Duodenal mucosa (tissue), 2 donors: ENCODE data around the gene TMEM247.

Source experiments
- H3K27ac ChIP-seq: one replicate; pipeline ENCODE4 v1.7.0; 2013; ENCODE audit warnings: low read depth, low read length
- H3K27me3 ChIP-seq, 2 donors: one replicate each; pipeline ENCODE4 v1.7.0; 2013; ENCODE audit warnings: low read length in 2 of 2, control low read depth in 1 of 2; ENCODE audit not compliant: insufficient read depth in 2 of 2, control insufficient read depth in 1 of 2
- H3K36me3 ChIP-seq, 2 donors: one replicate each; pipeline ENCODE4 v1.7.0; 2013; ENCODE audit warnings: low read length in 2 of 2, control low read depth in 1 of 2; ENCODE audit not compliant: insufficient read depth in 2 of 2, control insufficient read depth in 1 of 2
- H3K4me1 ChIP-seq, 2 donors: one replicate each; pipeline ENCODE4 v1.7.0; 2013; ENCODE audit warnings: low read length in 2 of 2, control low read depth in 1 of 2; ENCODE audit not compliant: insufficient read depth in 2 of 2, control insufficient read depth in 1 of 2
- H3K4me3 ChIP-seq, 2 donors: one replicate each; pipeline ENCODE4 v1.7.0; 2013; ENCODE audit warnings: low read length in 2 of 2, low read depth in 1 of 2
- H3K9ac ChIP-seq, 2 donors: one replicate each; pipeline ENCODE4 v1.7.0; 2013; ENCODE audit warnings: low read length in 2 of 2, low read depth in 1 of 2
- H3K9me3 ChIP-seq, 2 donors: one replicate each; pipeline ENCODE4 v1.7.0; 2013; ENCODE audit warnings: low read length in 2 of 2, control low read depth in 1 of 2; ENCODE audit not compliant: control insufficient read depth in 1 of 2

Gene TMEM247

DNA sequence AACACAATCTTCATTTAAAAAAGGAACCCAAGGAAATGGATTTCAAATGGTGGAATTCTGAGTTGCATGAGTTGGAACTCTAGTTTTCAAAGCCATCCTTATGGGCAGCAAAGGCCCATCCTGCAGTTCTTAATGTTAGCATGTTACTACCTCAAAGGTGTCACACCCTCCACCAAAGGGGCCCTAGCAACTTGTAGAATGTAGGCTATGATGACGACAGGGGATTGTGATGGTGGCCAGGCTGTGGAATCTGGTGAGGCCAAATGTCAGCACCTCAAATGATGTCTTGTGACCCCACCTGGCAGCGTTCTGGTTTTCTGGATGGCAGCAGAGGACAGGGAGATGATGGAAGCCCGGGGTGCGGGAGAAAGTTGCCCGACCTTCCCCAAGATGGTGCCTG, at the start of gene TMEM247:
Gene TMEM247, plus strand, starts transcription at position 301 of the 400 bp plus-strand sequence.
- Histone ChIP-seq H3K4me1 (peaks cover 0 to 4% of the 10 kb centered on the region in 2 donors), H3K9ac (no peak within 1 kb of the TSS), H3K9me3 (no peaks in the 10 kb centered on the region), H3K27ac (no peak within 1 kb of the TSS), H3K36me3 (no peaks in the 10 kb centered on the region), H3K4me3 (no peak within 1 kb of the TSS), H3K27me3 (no peaks in the 10 kb centered on the region)

DNA sequence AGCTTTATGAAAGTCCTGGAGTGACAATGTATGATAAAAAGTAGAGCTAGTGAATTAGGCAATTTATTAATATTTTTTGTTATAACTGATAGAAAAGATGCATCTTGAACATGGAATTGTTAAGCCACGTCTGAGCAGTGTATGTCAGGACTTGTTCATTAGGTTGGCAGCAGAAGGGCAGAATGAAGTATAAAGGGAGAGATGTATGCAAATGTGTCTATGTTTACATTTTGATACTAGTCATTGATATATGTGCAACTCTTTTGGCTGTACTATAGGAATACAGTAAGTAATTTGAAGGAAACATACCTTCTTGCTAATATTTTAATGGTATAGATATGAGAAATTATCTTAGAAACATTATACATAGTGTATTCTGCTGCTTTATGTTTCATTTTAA, 49.0 kb upstream of the TMEM247 start:
- no peak overlapping the region for H3K9ac ChIP-seq
- H3K27me3 ChIP-seq = no peaks in the 10 kb centered on the region
- H3K4me3 ChIP-seq = no peak overlapping the region
- H3K9me3 ChIP-seq = no peaks in the 10 kb centered on the region
- no peak overlapping the region for H3K27ac ChIP-seq
- H3K4me1 ChIP-seq = peaks cover 0 to 6% of the 10 kb centered on the region in 2 donors
- H3K36me3 ChIP-seq = no peaks in the 10 kb centered on the region

DNA sequence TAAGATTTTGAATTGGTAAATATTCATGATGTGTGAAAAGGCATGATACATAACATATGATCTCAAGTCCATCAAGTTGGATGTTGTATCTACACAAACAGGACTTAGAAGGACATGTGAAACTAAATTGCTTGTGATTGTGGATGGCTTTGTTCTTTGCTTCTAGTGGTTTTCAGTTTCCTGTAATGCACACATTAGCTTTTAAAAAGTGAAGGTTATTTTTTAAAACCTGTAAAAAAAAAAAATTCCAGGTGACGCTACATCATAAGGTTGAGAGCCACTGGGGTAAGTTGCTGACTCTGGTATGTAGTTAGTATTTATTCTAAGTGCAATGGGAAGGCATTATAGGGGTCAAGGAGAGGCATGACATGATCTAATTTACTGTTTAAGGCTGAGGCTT, 48.4 kb upstream of the TMEM247 start:
- Histone ChIP-seq H3K4me1 (peaks cover 0 to 12% of the 10 kb centered on the region in 2 donors), H3K9me3 (no peaks in the 10 kb centered on the region)

DNA sequence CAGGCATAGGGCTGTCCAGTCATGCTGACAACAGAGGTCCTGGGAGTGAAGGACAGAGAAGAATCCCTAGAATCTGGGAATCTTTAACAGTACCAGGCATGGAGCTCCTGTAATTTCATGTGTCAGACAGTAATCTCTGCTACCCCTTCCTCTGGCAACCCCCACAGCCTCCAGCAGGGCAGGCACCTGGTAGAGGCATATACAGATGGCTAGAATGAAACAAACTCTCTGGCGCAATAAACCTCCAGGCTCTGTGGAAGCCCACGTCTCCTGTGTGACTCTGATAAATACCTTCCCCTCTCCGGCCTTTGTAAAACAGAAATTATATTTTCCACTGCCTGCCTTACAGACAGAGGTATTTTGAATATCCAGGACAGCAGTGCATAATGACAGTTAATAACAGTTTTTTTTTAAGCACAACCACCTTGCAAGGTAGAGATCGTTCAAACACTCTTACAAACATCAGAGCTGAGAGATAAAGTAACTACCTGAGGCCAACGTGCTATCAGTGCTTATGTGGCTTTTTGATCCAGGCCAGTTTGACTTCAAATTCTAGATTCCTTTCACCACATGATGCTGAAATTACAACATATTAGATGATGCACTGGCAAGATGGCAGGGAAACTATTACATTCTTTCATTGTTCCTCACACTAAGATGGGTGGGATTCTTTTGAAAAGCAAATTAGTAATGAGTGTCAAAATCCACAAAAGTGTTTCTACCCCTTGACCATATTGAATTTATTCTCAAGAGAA, 47.7 kb upstream of the TMEM247 start:
- Histone ChIP-seq H3K27me3 (no peaks in the 10 kb centered on the region), H3K27ac (no peak overlapping the region), H3K36me3 (no peaks in the 10 kb centered on the region), H3K9me3 (no peaks in the 10 kb centered on the region), H3K4me3 (no peak overlapping the region), H3K4me1 (peaks cover 0 to 14% of the 10 kb centered on the region in 2 donors), H3K9ac (no peak overlapping the region)

More for the DNA sequence above, 48.4 kb upstream of the TMEM247 start:
- H3K27me3 ChIP-seq = no peaks in the 10 kb centered on the region
- H3K27ac ChIP-seq = no peak overlapping the region
- H3K36me3 ChIP-seq = no peaks in the 10 kb centered on the region
- no peak overlapping the region for H3K9ac ChIP-seq
- no peak overlapping the region for H3K4me3 ChIP-seq

DNA sequence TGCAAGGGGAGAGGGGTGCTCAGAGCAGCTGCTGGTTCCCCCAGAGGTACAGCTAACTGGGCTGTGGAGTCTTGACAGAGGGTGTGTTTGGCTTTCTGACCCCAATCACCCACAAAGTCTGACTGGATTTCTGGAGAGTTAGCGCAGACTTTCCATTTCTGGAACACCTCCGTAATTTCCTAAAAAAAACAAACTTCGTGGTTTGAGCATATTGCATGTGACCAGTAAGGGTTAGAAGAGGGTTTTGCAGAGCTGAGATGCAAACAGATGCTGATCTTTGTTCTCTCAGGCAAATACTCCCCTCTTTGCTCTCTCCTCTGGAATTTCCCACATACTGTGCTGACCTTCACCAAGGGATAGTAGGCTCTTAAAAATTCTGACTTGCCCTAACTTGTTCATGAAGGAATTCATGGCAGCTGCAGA, 44.5 kb upstream of the TMEM247 start:
- Histone ChIP-seq H3K4me1 (peaks cover 0 to 14% of the 10 kb centered on the region in 2 donors), H3K9ac (no peak overlapping the region), H3K4me3 (no peak overlapping the region), H3K9me3 (no peaks in the 10 kb centered on the region), H3K36me3 (no peaks in the 10 kb centered on the region), H3K27ac (no peak overlapping the region), H3K27me3 (no peaks in the 10 kb centered on the region)

DNA sequence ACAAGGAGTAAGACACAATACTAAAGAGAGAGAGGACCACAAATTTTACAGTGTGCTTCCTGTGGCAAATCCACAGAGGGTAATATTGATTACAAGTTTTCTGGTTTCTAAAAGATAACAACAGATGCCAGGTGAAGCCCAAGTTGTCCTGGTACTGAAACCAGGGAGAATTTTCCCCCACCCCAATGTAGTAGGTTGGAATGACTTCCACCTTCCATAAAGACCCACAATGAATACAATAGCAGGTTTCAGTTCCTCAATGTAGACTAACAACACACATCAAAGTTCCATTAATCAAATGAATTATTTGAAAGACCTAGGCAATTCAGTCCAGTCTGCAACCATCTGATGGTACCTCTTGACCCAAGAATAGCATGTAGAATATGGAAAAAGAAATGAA, 44.0 kb upstream of the TMEM247 start:
- H3K4me1 ChIP-seq = peaks cover 0 to 14% of the 10 kb centered on the region in 2 donors
- H3K36me3 ChIP-seq = no peaks in the 10 kb centered on the region
- H3K27ac ChIP-seq = no peak overlapping the region
- H3K9ac ChIP-seq = no peak overlapping the region
- H3K9me3 ChIP-seq = no peaks in the 10 kb centered on the region
- H3K4me3 ChIP-seq = no peak overlapping the region
- H3K27me3 ChIP-seq = no peaks in the 10 kb centered on the region

DNA sequence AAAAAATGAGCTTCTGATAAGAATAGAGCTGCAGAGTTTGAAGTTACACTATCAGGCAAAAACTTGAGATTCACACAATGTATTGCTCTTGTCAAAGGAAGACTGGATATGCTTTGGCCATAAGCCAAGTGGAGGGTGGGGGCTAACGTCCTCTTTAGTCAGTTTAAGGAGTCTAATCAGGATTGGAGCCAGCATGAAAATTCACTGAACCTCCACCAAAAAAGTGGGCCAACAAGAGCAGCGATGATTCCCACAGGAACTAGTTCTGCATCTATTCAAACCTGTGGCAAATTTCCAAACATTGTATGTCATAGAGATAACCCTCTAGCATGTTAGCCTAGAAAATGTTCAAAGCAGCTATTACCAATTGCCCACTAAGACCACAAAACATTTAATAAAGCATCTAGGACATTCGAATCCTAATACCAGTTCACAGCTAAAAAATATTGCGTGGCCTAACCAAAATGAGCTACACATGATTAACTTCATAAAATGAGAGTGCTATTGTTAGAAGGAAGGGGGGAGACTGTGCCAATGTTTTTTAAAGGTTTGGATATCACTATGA, 43.5 kb upstream of the TMEM247 start:
- Histone ChIP-seq H3K27ac (no peak overlapping the region), H3K4me1 (peaks cover 0 to 14% of the 10 kb centered on the region in 2 donors), H3K9me3 (no peaks in the 10 kb centered on the region), H3K27me3 (no peaks in the 10 kb centered on the region), H3K36me3 (no peaks in the 10 kb centered on the region), H3K9ac (no peak overlapping the region), H3K4me3 (no peak overlapping the region)

DNA sequence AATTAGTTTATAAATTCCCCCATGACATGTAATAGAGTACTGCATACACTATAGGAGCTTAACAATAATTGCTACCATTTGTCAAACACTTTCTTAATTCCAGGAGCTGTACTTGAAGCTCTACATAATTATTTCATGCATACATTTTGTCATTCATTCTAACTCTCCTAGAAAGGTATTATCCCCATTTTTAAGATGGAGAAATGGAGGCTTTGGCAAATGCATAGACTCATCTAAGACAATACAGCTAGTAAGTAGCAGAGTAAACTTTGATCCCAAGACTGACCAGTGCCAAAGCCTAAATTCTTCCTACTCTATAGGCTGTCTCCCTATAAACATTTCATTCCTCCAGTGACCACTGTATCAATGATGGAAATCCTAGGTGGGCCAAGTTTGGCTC, 42.6 kb upstream of the TMEM247 start:
- Histone ChIP-seq H3K9ac (no peak overlapping the region), H3K36me3 (no peaks in the 10 kb centered on the region), H3K4me3 (no peak overlapping the region), H3K4me1 (peaks cover 0 to 14% of the 10 kb centered on the region in 2 donors), H3K27me3 (no peaks in the 10 kb centered on the region), H3K9me3 (no peaks in the 10 kb centered on the region), H3K27ac (no peak overlapping the region)

DNA sequence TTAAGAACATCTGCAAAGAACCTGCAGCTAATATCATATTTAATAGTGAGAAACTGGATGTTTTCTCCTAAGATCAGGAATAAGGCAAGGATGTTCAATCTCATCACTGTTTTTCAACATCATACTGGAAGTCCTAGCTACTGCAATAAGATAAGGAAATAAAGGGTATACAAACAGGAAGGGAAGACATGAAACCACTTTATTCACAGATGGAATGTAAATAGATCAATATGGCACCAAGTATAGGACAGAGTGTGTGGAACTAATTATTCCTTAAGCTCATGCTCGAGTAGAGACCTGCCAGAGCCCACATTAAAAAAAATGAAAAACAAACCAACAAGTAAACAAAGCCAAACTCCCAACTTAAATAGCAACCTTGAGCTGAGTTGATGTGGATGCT, 41.3 kb upstream of the TMEM247 start:
- Histone ChIP-seq H3K4me3 (no peak overlapping the region), H3K9me3 (no peaks in the 10 kb centered on the region), H3K27ac (no peak overlapping the region), H3K27me3 (no peaks in the 10 kb centered on the region), H3K4me1 (peaks cover 0 to 14% of the 10 kb centered on the region in 2 donors), H3K36me3 (no peaks in the 10 kb centered on the region), H3K9ac (no peak overlapping the region)

DNA sequence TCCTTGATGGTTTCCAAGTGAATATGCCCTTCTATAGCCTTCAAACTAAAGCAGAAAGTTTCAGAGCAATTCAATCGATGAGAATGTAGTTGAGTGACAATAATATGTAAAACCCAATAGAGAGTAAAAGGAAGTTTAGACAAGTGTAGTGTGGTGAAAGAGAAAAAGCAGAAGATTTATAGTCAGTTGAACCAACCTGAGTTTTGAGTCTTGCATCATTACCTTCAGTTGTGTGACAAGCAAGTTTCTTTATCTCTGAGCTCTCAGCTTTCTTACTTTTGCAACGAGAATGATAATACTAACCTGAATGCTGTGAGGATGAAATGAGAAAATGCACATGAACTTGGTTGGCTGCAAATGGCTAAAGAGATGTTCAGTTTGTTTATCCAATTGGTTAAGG, 40.6 kb upstream of the TMEM247 start:
- Histone ChIP-seq H3K9ac (no peak overlapping the region), H3K9me3 (no peaks in the 10 kb centered on the region), H3K4me3 (no peak overlapping the region), H3K36me3 (no peaks in the 10 kb centered on the region), H3K27ac (no peak overlapping the region), H3K4me1 (peaks cover 0 to 14% of the 10 kb centered on the region in 2 donors), H3K27me3 (no peaks in the 10 kb centered on the region)
